ENCODE data around the gene EXD3.
A peak's percentile ranks its signal among the peaks of the same experiment; 100 is the strongest.

EXD3 gene

GRCh38 chr9:137447722-137448601 lies 25.0 kb upstream of the EXD3 start:
- H3K4me3 ChIP-seq (ENCODE audit: low read depth, low read length): no peak overlapping the region

- no peak overlapping the region for H3K4me3 ChIP-seq (ENCODE audit: low read depth, low read length)
Observed at GRCh38 chr9:137446851-137447471, 24.0 kb upstream of the EXD3 start.

- H3K4me3 ChIP-seq (ENCODE audit: low read depth, low read length): no peak overlapping the region
Observed at GRCh38 chr9:137445930-137446431, 23.0 kb upstream of the EXD3 start.

- H3K4me3 ChIP-seq (ENCODE audit: low read depth, low read length): no peak overlapping the region
Observed at GRCh38 chr9:137445275-137445807, 22.4 kb upstream of the EXD3 start.

- no peak overlapping the region for H3K4me3 ChIP-seq (ENCODE audit: low read depth, low read length)
Observed at GRCh38 chr9:137444106-137444790, 21.3 kb upstream of the EXD3 start.

- peak overlapping the region; percentile 18 for H3K4me3 ChIP-seq (ENCODE audit: low read depth, low read length)
Observed at GRCh38 chr9:137441935-137442321, 19.0 kb upstream of the EXD3 start.

GRCh38 chr9:137441289-137441934 lies 18.4 kb upstream of the EXD3 start, which contains the start of gene ENTPD8:
Gene ENTPD8, minus strand, starts transcription at chr9:137441357. Its CDS starts 3,072 bp downstream, at chr9:137438285.
- H3K4me3 ChIP-seq (ENCODE audit: low read depth, low read length): peak within 1 kb of the TSS; percentile 18

GRCh38 chr9:137439158-137439714 lies 16.3 kb upstream of the EXD3 start:
- no peak overlapping the region for H3K4me3 ChIP-seq (ENCODE audit: low read depth, low read length)

- no peak overlapping the region for H3K4me3 ChIP-seq (ENCODE audit: low read depth, low read length)
Observed at GRCh38 chr9:137438591-137439157, 15.7 kb upstream of the EXD3 start.

GRCh38 chr9:137437691-137438590 lies 15.0 kb upstream of the EXD3 start:
- H3K4me3 ChIP-seq (ENCODE audit: low read depth, low read length): no peak overlapping the region

GRCh38 chr9:137436761-137437600 lies 14.0 kb upstream of the EXD3 start:
- no peak overlapping the region for H3K4me3 ChIP-seq (ENCODE audit: low read depth, low read length)

- no peak overlapping the region for H3K4me3 ChIP-seq (ENCODE audit: low read depth, low read length)
Observed at GRCh38 chr9:137435980-137436760, 13.2 kb upstream of the EXD3 start.

- no peak overlapping the region for H3K4me3 ChIP-seq (ENCODE audit: low read depth, low read length)
Observed at GRCh38 chr9:137435381-137435891, 12.5 kb upstream of the EXD3 start.

- no peak overlapping the region for H3K4me3 ChIP-seq (ENCODE audit: low read depth, low read length)
Observed at GRCh38 chr9:137434498-137435380, 11.8 kb upstream of the EXD3 start.

- H3K4me3 ChIP-seq (ENCODE audit: low read depth, low read length): no peak overlapping the region
Observed at GRCh38 chr9:137433916-137434431, 11.0 kb upstream of the EXD3 start.

- no peak overlapping the region for H3K4me3 ChIP-seq (ENCODE audit: low read depth, low read length)
Observed at GRCh38 chr9:137433349-137433915, 10.5 kb upstream of the EXD3 start.

Data from iPS-11a (cell line).